Measurements from ENCODE around the gene LY9.

- TF ChIP-seq POLR2AphosphoS5 (IDR thresholded peaks at IDR 0.05; ENCODE audit: low read depth): no peak
- no peak for TF ChIP-seq REST (IDR thresholded peaks at IDR 0.05; ENCODE audit: unreplicated experiment)
Observed at GRCh38 chr1:160836561-160836960, 40.6 kb downstream of the LY9 start.

Data from GM23338 (cell line).